GM12801 (cell line): Measurements from ENCODE around the gene CD80.

Experiments used
- CTCF ChIP-seq: IDR thresholded peaks from one replicate; pipeline ENCODE4 v1.5.1; 2011; ENCODE audit warnings: control low read depth; ENCODE audit not compliant: insufficient read length; ENCODE audit errors: extremely low read depth

Gene CD80

DNA sequence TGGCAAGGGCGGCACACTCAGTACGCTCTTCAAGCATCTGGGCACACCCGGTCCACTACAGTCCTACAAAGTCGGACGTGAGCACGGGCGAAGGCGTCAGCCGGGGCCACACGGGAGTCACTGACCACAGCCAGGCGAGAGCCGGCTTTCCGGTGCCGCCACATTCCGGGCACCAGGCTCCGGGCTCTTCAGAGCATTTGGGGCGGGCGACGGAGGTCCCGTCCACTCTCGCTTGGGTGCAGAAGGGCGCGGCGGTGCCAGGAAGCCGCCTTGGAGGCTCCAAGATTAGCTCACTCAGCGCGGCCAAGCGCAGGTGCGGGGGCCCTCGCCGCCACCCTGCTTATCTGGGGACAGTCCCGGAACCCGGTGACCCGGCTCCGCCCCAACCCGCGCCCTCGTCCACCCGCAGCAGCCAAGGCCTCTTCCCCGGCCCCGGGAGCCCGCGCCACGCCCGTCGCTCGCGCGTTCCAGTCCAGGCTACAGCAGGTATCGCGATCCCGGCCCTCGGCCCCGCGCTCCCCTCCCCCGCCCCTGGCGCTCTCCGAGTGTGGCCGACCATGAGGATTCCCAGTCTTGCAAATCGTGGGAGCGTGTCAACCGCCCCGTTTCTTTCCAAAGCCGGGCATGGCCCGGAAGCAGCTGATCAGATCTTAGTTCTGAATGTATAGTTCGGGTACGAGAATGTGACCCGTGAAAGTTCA is 20.1 kb upstream of the CD80 start, which contains the start of gene ADPRH:
Gene ADPRH, plus strand, starts transcription at position 127 of the 701 bp plus-strand sequence. CDS start 2,678 bp downstream, outside the sequence.
- no peak for TF ChIP-seq CTCF

DNA sequence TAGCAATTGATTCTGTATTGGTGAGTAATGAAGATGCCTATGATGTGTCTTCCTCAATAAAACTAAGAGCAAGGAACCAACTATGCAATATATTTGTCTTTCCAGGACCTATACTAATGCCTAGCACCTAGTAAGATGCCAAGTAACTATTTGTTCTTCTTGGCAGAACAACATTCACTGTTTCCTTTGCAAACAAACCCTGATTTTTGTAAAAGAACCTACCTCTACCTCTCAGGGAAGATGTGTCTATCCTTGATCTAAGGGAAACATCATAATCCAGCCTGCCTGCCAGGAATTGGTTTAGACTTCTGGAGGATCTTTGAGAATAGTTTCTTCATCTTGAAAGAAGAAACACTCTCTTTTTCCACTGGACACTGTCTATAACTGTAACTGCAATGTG is 16.1 kb upstream of the CD80 start:
- no peak for TF ChIP-seq CTCF

GRCh38 chr3:119571688-119572087 is 12.3 kb upstream of the CD80 start:
- TF ChIP-seq CTCF, result no peak

DNA sequence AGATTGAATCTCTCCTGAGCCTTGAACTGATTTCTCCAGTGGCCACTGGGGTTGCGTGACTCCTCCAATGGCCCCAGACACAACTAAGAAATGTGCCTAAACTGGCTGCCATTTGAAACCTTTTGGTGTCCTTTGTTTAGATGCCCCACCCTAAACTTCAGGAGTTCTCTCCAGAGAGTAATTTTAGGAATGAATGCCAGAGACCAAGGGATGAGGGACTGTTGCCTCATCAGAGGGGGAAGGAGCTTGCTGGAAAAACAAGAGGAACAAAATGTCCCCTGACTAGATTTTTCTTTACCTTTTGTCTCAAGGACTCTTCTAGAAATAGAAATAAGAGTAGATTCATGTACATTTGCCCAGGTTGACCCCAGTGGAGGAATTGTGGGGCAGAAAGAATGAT is 11.8 kb upstream of the CD80 start:
- TF ChIP-seq CTCF, result no peak

- no peak for TF ChIP-seq CTCF
Observed at GRCh38 chr3:119570229-119570628, 10.8 kb upstream of the CD80 start.

- TF ChIP-seq CTCF, result no peak
Observed at GRCh38 chr3:119569156-119569555, 9.7 kb upstream of the CD80 start.

GRCh38 chr3:119562307-119562961 is 3.0 kb upstream of the CD80 start:
- TF ChIP-seq CTCF, result no peak
